Effector memory CD8-positive, alpha-beta T cell (primary cell): ENCODE data around the gene ADORA1.

Experiments used
- ATAC-seq: fragments of 150-1000 bp; cut with Tn5 transposase; replicated peaks from 2 replicates; pipeline ENCODE4 v1.10.0; 2021; ENCODE audit warnings: mild to moderate bottlenecking, moderate library complexity
- DNase-seq, 3 experiments: peaks; one replicate each; pipeline ENCODE4 v3.0.0; 2021
- H3K27ac Mint-ChIP-seq, 2 donors: one replicate each; pipeline ENCODE4 v1.8.0; 2022; ENCODE audit warnings: mild to moderate bottlenecking in 2 of 2, mixed read lengths in 2 of 2, moderate library complexity in 2 of 2
- H3K27me3 Mint-ChIP-seq, 2 donors: one replicate each; pipeline ENCODE4 v1.8.0; 2022; ENCODE audit warnings: mixed read lengths in 2 of 2
- H3K36me3 Mint-ChIP-seq: one replicate; pipeline ENCODE4 v1.8.0; 2022; ENCODE audit warnings: mild to moderate bottlenecking, moderate library complexity, mixed read lengths; ENCODE audit not compliant: insufficient read depth
- H3K4me1 Mint-ChIP-seq, 2 donors: one replicate each; pipeline ENCODE4 v1.8.0; 2022; ENCODE audit warnings: low read depth in 2 of 2, mixed read lengths in 2 of 2
- H3K4me3 Mint-ChIP-seq, 2 donors: one replicate each; pipeline ENCODE4 v1.8.0; 2022; ENCODE audit warnings: mild to moderate bottlenecking in 2 of 2, mixed read lengths in 2 of 2, moderate library complexity in 2 of 2
- H3K9me3 Mint-ChIP-seq, 2 donors: one replicate each; pipeline ENCODE4 v1.8.0; 2022; ENCODE audit warnings: mixed read lengths in 2 of 2

Gene ADORA1

DNA sequence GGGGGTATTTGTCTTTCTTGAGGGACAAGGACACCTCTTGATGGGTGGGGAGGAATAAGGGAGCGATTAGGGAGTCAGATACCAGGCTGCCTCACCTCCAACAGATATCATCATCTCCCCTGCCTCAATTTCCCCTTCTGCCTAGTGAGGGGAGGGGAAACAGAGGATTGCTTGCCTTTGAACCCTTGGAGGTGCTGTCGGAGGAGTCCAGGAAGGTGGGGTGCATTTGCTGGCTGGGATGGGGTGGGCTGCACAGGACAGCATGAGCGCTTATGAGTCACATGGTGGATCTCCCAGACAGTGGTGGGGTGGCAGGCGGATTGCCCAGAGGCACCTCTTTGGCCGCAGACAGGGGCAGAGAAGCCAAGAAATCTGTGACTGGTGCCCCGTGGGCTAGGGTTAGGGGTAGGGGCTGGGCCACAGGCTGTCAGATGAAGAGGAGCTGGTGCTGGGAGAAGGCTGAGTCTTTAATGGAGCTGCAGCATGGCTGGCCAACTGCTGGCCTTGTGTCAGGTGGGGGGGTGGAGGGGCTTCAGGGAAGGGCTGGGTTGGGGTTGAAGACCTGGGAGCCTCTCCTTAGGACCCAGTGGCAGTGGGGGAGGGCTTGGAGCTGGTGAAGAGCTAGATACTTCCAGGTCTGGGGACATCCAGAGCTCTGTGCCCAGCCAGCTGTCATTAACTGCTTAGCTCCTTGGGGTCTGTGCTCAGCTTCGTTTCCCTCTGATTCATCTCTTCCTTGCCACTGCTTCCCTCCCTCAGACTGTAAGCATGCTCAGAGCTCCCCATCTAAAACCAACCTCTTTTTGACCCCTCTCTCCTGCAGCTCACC, 7.0 kb upstream of the ADORA1 start:
- Mint-ChIP-seq H3K4me3 (no peak overlapping the region), H3K27ac (no peak overlapping the region), H3K4me1 (peaks cover 0 to 4% of the 10 kb centered on the region in 2 donors), H3K27me3 (peaks cover 56 to 96% of the 10 kb centered on the region in 2 donors), H3K36me3 (no peaks in the 10 kb centered on the region), H3K9me3 (no peaks in the 10 kb centered on the region)
- ATAC-seq (no peak), DNase-seq (no peak)

- no peaks in the 10 kb centered on the region for H3K36me3 Mint-ChIP-seq
Observed at GRCh38 chr1:203121186-203122015, 6.1 kb upstream of the ADORA1 start.

GRCh38 chr1:203122159-203122558, 5.4 kb upstream of the ADORA1 start:
- H3K4me3 Mint-ChIP-seq, result no peak overlapping the region
- H3K27ac Mint-ChIP-seq, result no peak overlapping the region
- peaks cover 5 to 8% of the 10 kb centered on the region in 2 donors for H3K4me1 Mint-ChIP-seq
- ATAC-seq (no peak), DNase-seq (no peak)
- no peaks in the 10 kb centered on the region for H3K9me3 Mint-ChIP-seq
- H3K27me3 Mint-ChIP-seq, result peaks cover 66 to 96% of the 10 kb centered on the region in 2 donors
- no peaks in the 10 kb centered on the region for H3K36me3 Mint-ChIP-seq

More at GRCh38 chr1:203121186-203122015, 6.1 kb upstream of the ADORA1 start:
- Mint-ChIP-seq H3K4me1 (peaks cover 0 to 4% of the 10 kb centered on the region in 2 donors), H3K27ac (no peak overlapping the region), H3K9me3 (no peaks in the 10 kb centered on the region), H3K4me3 (no peak overlapping the region), H3K27me3 (peaks cover 59 to 96% of the 10 kb centered on the region in 2 donors)
- DNase-seq, result no peak
- no peak for ATAC-seq

- no peak for DNase-seq
- no peaks in the 10 kb centered on the region for H3K36me3 Mint-ChIP-seq
- H3K4me1 Mint-ChIP-seq, result peaks cover 6 to 14% of the 10 kb centered on the region in 2 donors
- no peak for ATAC-seq
- H3K27ac Mint-ChIP-seq, result no peak overlapping the region
- no peak overlapping the region for H3K4me3 Mint-ChIP-seq
- H3K9me3 Mint-ChIP-seq, result no peaks in the 10 kb centered on the region
- H3K27me3 Mint-ChIP-seq, result peaks cover 71 to 96% of the 10 kb centered on the region in 2 donors
Observed at GRCh38 chr1:203124011-203124410, 3.5 kb upstream of the ADORA1 start.

DNA sequence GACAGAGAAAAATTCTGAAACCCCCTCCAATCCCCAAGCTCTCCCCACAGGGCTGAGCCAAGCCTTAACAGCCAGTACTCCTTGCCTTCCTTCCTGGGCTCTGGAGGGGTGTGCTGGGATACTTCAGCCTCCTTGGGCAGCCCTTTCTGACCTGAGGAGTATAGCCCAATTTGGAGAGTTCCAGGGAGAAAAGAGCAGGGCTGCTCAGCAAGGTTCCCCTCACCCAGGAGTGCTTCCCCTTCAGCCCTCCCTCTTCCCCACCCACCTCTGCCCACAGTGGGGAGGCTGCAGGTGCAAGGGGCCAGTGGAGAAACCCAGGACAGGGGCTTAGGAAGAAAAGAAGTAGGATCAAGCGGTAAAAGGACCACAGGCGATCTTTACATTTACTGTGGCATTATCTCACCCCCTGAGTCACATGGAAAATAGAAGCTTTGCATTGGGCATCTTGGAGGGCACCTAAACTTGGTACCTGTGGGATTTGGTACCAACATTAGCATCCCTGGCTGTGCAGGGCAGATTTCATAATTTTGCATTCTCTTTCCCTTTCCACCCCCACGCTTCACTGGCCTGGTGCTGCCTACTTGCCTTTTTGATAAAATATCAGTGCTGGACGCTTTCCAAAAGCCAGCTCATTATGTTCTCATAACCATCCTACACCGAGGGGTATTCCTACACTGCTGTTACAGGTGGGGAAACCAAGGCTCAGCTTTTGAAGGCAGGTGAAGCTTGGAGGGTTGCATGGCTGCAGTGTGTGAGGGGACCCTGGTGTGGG, 2.8 kb upstream of the ADORA1 start:
- Mint-ChIP-seq H3K4me1 (peaks cover 6 to 15% of the 10 kb centered on the region in 2 donors), H3K4me3 (no peak overlapping the region), H3K36me3 (no peaks in the 10 kb centered on the region), H3K27ac (no peak overlapping the region), H3K27me3 (peaks cover 78 to 96% of the 10 kb centered on the region in 2 donors), H3K9me3 (no peaks in the 10 kb centered on the region)
- no peak for ATAC-seq
- DNase-seq, result no peak

GRCh38 chr1:203126151-203126865, 1.2 kb upstream of the ADORA1 start:
- Mint-ChIP-seq H3K9me3 (no peaks in the 10 kb centered on the region), H3K36me3 (no peaks in the 10 kb centered on the region), H3K27ac (no peak overlapping the region), H3K27me3 (peaks cover 77 to 92% of the 10 kb centered on the region in 2 donors), H3K4me3 (no peak overlapping the region), H3K4me1 (peaks cover 6 to 15% of the 10 kb centered on the region in 2 donors)
- ATAC-seq (no peak), DNase-seq (no peak)

- Mint-ChIP-seq H3K27me3 (peaks cover 75 to 92% of the 10 kb centered on the region in 2 donors), H3K9me3 (no peaks in the 10 kb centered on the region), H3K27ac (no peak overlapping the region), H3K36me3 (no peaks in the 10 kb centered on the region), H3K4me3 (no peak overlapping the region), H3K4me1 (peaks cover 6 to 11% of the 10 kb centered on the region in 2 donors)
- no peak for ATAC-seq
- DNase-seq, result no peak
Observed at GRCh38 chr1:203126866-203127665, 460 bp upstream of the ADORA1 start.

- no peaks in the 10 kb centered on the region for H3K36me3 Mint-ChIP-seq
- H3K27ac Mint-ChIP-seq, result no peak overlapping the region
- ATAC-seq, result no peak
- DNase-seq, result no peak
- H3K4me3 Mint-ChIP-seq, result no peak overlapping the region
- peaks cover 6 to 11% of the 10 kb centered on the region in 2 donors for H3K4me1 Mint-ChIP-seq
- H3K9me3 Mint-ChIP-seq, result no peaks in the 10 kb centered on the region
- peaks cover 75 to 88% of the 10 kb centered on the region in 2 donors for H3K27me3 Mint-ChIP-seq
Observed at GRCh38 chr1:203128431-203128715, 847 bp downstream of the ADORA1 start.

GRCh38 chr1:203128716-203129500, 1.4 kb downstream of the ADORA1 start:
- Mint-ChIP-seq H3K4me1 (peaks cover 6 to 11% of the 10 kb centered on the region in 2 donors), H3K27me3 (peaks cover 69 to 88% of the 10 kb centered on the region in 2 donors), H3K9me3 (no peaks in the 10 kb centered on the region), H3K36me3 (no peaks in the 10 kb centered on the region), H3K4me3 (no peak overlapping the region), H3K27ac (no peak overlapping the region)
- ATAC-seq (no peak), DNase-seq (no peak)

- H3K27me3 Mint-ChIP-seq, result peaks cover 62 to 84% of the 10 kb centered on the region in 2 donors
- no peaks in the 10 kb centered on the region for H3K36me3 Mint-ChIP-seq
- DNase-seq (no peak), ATAC-seq (no peak)
- peaks cover 6 to 11% of the 10 kb centered on the region in 2 donors for H3K4me1 Mint-ChIP-seq
- H3K27ac Mint-ChIP-seq, result no peak overlapping the region
- no peaks in the 10 kb centered on the region for H3K9me3 Mint-ChIP-seq
- no peak overlapping the region for H3K4me3 Mint-ChIP-seq
Observed at GRCh38 chr1:203129501-203130231, 2.1 kb downstream of the ADORA1 start.

DNA sequence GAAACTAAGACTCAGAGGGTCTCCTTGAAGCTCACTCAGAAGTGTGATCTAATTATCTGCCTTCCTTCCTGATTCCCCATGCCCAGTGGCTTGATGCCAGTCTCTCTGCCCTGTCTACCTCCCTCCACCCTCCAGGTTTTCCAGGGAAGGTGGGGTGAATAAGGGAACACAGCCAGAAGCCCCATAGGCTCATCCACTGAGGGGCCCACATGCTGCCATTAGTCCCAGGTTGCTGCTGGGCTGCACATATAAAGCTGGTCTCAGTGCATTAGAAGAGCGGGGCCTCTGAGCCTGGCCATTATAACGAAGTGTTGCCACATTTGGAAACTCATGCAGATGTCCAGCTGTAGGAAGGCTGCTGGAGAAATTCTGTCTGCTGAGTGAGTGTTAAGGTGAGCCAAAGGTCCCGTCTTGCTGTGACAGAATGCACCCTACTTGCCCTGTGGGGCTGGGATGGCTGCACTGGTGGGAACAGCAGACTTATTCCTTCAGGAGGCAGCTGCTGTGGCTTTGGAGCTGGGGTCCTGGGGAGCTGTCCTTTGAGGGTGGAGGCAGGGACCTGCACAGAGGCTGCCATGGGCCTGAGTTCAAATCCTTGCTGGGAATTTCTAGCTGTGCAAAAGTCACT, 2.9 kb downstream of the ADORA1 start:
- Mint-ChIP-seq H3K4me1 (peaks cover 6 to 11% of the 10 kb centered on the region in 2 donors), H3K4me3 (no peak overlapping the region)

More for the DNA sequence above, 2.9 kb downstream of the ADORA1 start:
- Mint-ChIP-seq H3K9me3 (no peaks in the 10 kb centered on the region), H3K36me3 (no peaks in the 10 kb centered on the region), H3K27me3 (peaks cover 55 to 76% of the 10 kb centered on the region in 2 donors), H3K27ac (no peak overlapping the region)
- DNase-seq, result no peak
- no peak for ATAC-seq
